GM21528 (cell line): ENCODE measurements around the gene EHMT1.

Experiments
- ATAC-seq: cut with Tn5 transposase; IDR thresholded peaks from one replicate; pipeline ENCODE4 v1.9.1; 2021; ENCODE audit warnings: mild to moderate bottlenecking, moderate library complexity; ENCODE audit not compliant: unreplicated experiment, low FRiP score

EHMT1 gene

GRCh38 chr9:137642892-137643291 lies 24.1 kb downstream of the EHMT1 start:
- ATAC-seq: no peak

- no peak for ATAC-seq
Observed at GRCh38 chr9:137643921-137644320, 25.1 kb downstream of the EHMT1 start.

GRCh38 chr9:137645211-137645610 lies 26.4 kb downstream of the EHMT1 start:
- no peak for ATAC-seq

GRCh38 chr9:137646341-137646740 lies 27.5 kb downstream of the EHMT1 start:
- no peak for ATAC-seq

GRCh38 chr9:137647096-137647714 lies 28.4 kb downstream of the EHMT1 start:
- no peak for ATAC-seq

- ATAC-seq: no peak
Observed at GRCh38 chr9:137648396-137648795, 29.6 kb downstream of the EHMT1 start.

- ATAC-seq: no peak
Observed at GRCh38 chr9:137649553-137649952, 30.7 kb downstream of the EHMT1 start.

GRCh38 chr9:137650259-137650658 lies 31.5 kb downstream of the EHMT1 start:
- no peak for ATAC-seq

- no peak for ATAC-seq
Observed at GRCh38 chr9:137650779-137651178, 32.0 kb downstream of the EHMT1 start.

GRCh38 chr9:137656416-137656815 lies 37.6 kb downstream of the EHMT1 start:
- no peak for ATAC-seq

GRCh38 chr9:137657606-137658005 lies 38.8 kb downstream of the EHMT1 start:
- no peak for ATAC-seq

- no peak for ATAC-seq
Observed at GRCh38 chr9:137658781-137659180, 40.0 kb downstream of the EHMT1 start.

- ATAC-seq: no peak
Observed at GRCh38 chr9:137660144-137660543, 41.3 kb downstream of the EHMT1 start.

GRCh38 chr9:137663584-137663983 lies 44.8 kb downstream of the EHMT1 start:
- ATAC-seq: no peak

GRCh38 chr9:137664676-137665075 lies 45.9 kb downstream of the EHMT1 start:
- ATAC-seq: no peak

GRCh38 chr9:137665226-137665625 lies 46.4 kb downstream of the EHMT1 start:
- no peak for ATAC-seq

- no peak for ATAC-seq
Observed at GRCh38 chr9:137665697-137666512, 47.1 kb downstream of the EHMT1 start.

GRCh38 chr9:137666513-137666822 lies 47.7 kb downstream of the EHMT1 start:
- no peak for ATAC-seq

GRCh38 chr9:137666955-137667670 lies 48.3 kb downstream of the EHMT1 start:
- ATAC-seq: no peak

- no peak for ATAC-seq
Observed at GRCh38 chr9:137668203-137668602, 49.4 kb downstream of the EHMT1 start.

- no peak for ATAC-seq
Observed at GRCh38 chr9:137669261-137669672, 50.5 kb downstream of the EHMT1 start.
